ENCODE results near the gene ACD.
A peak's percentile ranks its signal among the peaks of the same experiment; 100 is the strongest.

Gene ACD

GRCh38 chr16:67657017-67657608 is 2.9 kb downstream of the ACD start:
- no peaks in the 10 kb centered on the region for H3K27me3 ChIP-seq (ENCODE audit: insufficient read depth, low read length, poor library complexity)
- 0 out of 2 replicates have a peak overlapping the region, but pooled peaks have one; percentile 97 for H3K4me2 ChIP-seq (ENCODE audit: insufficient read depth, low read length)
- H3K9ac ChIP-seq (ENCODE audit: low read depth, low read length), result no peak overlapping the region
- no peak for DNase-seq
- peaks cover 64% of the 10 kb centered on the region for H3K36me3 ChIP-seq (ENCODE audit: insufficient read depth, low read length)
- H2AFZ ChIP-seq (ENCODE audit: low read depth, low read length), result no peak overlapping the region
- H3K4me1 ChIP-seq (ENCODE audit: insufficient read depth, low read length), result peaks cover 29% of the 10 kb centered on the region
- no peak overlapping the region for H3K4me3 ChIP-seq (ENCODE audit: low read depth in 1 of 2, low read length in 2 of 2)
- no peak for ATAC-seq (ENCODE audit: insufficient read depth, low read depth)
- peaks cover 44% of the 10 kb centered on the region for H4K20me1 ChIP-seq (ENCODE audit: insufficient read depth, low read length)
- no peaks in the 10 kb centered on the region for H3K9me3 ChIP-seq (ENCODE audit: insufficient read depth, low read length, severe bottlenecking)
- TF ChIP-seq EZH2 (IDR thresholded peaks at IDR 0.05; ENCODE audit: borderline replicate concordance, low read depth, low read length, severe bottlenecking), result no peak
- TF ChIP-seq, protein P1, sequence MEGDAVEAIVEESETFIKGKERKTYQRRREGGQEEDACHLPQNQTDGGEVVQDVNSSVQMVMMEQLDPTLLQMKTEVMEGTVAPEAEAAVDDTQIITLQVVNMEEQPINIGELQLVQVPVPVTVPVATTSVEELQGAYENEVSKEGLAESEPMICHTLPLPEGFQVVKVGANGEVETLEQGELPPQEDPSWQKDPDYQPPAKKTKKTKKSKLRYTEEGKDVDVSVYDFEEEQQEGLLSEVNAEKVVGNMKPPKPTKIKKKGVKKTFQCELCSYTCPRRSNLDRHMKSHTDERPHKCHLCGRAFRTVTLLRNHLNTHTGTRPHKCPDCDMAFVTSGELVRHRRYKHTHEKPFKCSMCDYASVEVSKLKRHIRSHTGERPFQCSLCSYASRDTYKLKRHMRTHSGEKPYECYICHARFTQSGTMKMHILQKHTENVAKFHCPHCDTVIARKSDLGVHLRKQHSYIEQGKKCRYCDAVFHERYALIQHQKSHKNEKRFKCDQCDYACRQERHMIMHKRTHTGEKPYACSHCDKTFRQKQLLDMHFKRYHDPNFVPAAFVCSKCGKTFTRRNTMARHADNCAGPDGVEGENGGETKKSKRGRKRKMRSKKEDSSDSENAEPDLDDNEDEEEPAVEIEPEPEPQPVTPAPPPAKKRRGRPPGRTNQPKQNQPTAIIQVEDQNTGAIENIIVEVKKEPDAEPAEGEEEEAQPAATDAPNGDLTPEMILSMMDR (IDR thresholded peaks at IDR 0.05; ENCODE audit: borderline replicate concordance, extremely low read depth, low read length, poor library complexity, severe bottlenecking), result no peak
- no peak overlapping the region for H3K27ac ChIP-seq (ENCODE audit: low read length)
- peaks cover 20% of the 10 kb centered on the region for H3K79me2 ChIP-seq (ENCODE audit: insufficient read depth, low read length)

GRCh38 chr16:67656344-67657016 is 3.6 kb downstream of the ACD start:
- Histone ChIP-seq H3K79me2 (ENCODE audit: insufficient read depth, low read length) (peaks cover 20% of the 10 kb centered on the region), H4K20me1 (ENCODE audit: insufficient read depth, low read length) (peaks cover 49% of the 10 kb centered on the region), H3K9me3 (ENCODE audit: insufficient read depth, low read length, severe bottlenecking) (no peaks in the 10 kb centered on the region), H3K27ac (ENCODE audit: low read length) (no peak overlapping the region), H3K36me3 (ENCODE audit: insufficient read depth, low read length) (peaks cover 68% of the 10 kb centered on the region), H3K27me3 (ENCODE audit: insufficient read depth, low read length, poor library complexity) (no peaks in the 10 kb centered on the region), H2AFZ (ENCODE audit: low read depth, low read length) (no peak overlapping the region), H3K4me2 (ENCODE audit: insufficient read depth, low read length) (no peak overlapping the region), H3K9ac (ENCODE audit: low read depth, low read length) (no peak overlapping the region), H3K4me3 (ENCODE audit: low read depth in 1 of 2, low read length in 2 of 2) (no peak overlapping the region), H3K4me1 (ENCODE audit: insufficient read depth, low read length) (peaks cover 26% of the 10 kb centered on the region)
- TF ChIP-seq EZH2 (IDR thresholded peaks at IDR 0.05; ENCODE audit: borderline replicate concordance, low read depth, low read length, severe bottlenecking), result no peak
- TF ChIP-seq, protein P1 (IDR thresholded peaks at IDR 0.05; ENCODE audit: borderline replicate concordance, extremely low read depth, low read length, poor library complexity, severe bottlenecking), result no peak
- no peak for ATAC-seq (ENCODE audit: insufficient read depth, low read depth)
- DNase-seq, result no peak

GRCh38 chr16:67655363-67655762 is 4.7 kb downstream of the ACD start:
- H3K9ac ChIP-seq (ENCODE audit: low read depth, low read length), result no peak overlapping the region
- no peak for DNase-seq
- H3K27me3 ChIP-seq (ENCODE audit: insufficient read depth, low read length, poor library complexity), result no peaks in the 10 kb centered on the region
- no peak overlapping the region for H3K4me2 ChIP-seq (ENCODE audit: insufficient read depth, low read length)
- H3K4me3 ChIP-seq (ENCODE audit: low read depth in 1 of 2, low read length in 2 of 2), result no peak overlapping the region
- H3K9me3 ChIP-seq (ENCODE audit: insufficient read depth, low read length, severe bottlenecking), result no peaks in the 10 kb centered on the region
- H4K20me1 ChIP-seq (ENCODE audit: insufficient read depth, low read length), result peaks cover 54% of the 10 kb centered on the region
- H3K36me3 ChIP-seq (ENCODE audit: insufficient read depth, low read length), result peaks cover 79% of the 10 kb centered on the region
- H2AFZ ChIP-seq (ENCODE audit: low read depth, low read length), result no peak overlapping the region
- peaks cover 20% of the 10 kb centered on the region for H3K79me2 ChIP-seq (ENCODE audit: insufficient read depth, low read length)
- H3K4me1 ChIP-seq (ENCODE audit: insufficient read depth, low read length), result peaks cover 20% of the 10 kb centered on the region
- TF ChIP-seq, protein P1 (IDR thresholded peaks at IDR 0.05; ENCODE audit: borderline replicate concordance, extremely low read depth, low read length, poor library complexity, severe bottlenecking), result no peak
- ATAC-seq (ENCODE audit: insufficient read depth, low read depth), result no peak
- no peak overlapping the region for H3K27ac ChIP-seq (ENCODE audit: low read length)
